DOHH2 (cell line): Measurements from ENCODE around the gene MGAT3.

Source experiments
- EZH2phosphoT487 ChIP-seq: fragments of 200-600 bp; sonication (generic); IDR thresholded peaks from 2 replicates; pipeline ENCODE4 v1.6.1; 2017; ENCODE audit warnings: borderline replicate concordance, mild to moderate bottlenecking, antibody characterized with exemption, low read length, moderate library complexity, mixed read lengths
- TF ChIP-seq, protein P1 (sequence below): fragments of 200-600 bp; sonication (generic); IDR thresholded peaks from one replicate; pipeline ENCODE4 v1.5.1; 2014; ENCODE audit warnings: antibody characterized with exemption, mild to moderate bottlenecking, low read depth, low read length; ENCODE audit not compliant: poor library complexity, severe bottlenecking

DNA sequence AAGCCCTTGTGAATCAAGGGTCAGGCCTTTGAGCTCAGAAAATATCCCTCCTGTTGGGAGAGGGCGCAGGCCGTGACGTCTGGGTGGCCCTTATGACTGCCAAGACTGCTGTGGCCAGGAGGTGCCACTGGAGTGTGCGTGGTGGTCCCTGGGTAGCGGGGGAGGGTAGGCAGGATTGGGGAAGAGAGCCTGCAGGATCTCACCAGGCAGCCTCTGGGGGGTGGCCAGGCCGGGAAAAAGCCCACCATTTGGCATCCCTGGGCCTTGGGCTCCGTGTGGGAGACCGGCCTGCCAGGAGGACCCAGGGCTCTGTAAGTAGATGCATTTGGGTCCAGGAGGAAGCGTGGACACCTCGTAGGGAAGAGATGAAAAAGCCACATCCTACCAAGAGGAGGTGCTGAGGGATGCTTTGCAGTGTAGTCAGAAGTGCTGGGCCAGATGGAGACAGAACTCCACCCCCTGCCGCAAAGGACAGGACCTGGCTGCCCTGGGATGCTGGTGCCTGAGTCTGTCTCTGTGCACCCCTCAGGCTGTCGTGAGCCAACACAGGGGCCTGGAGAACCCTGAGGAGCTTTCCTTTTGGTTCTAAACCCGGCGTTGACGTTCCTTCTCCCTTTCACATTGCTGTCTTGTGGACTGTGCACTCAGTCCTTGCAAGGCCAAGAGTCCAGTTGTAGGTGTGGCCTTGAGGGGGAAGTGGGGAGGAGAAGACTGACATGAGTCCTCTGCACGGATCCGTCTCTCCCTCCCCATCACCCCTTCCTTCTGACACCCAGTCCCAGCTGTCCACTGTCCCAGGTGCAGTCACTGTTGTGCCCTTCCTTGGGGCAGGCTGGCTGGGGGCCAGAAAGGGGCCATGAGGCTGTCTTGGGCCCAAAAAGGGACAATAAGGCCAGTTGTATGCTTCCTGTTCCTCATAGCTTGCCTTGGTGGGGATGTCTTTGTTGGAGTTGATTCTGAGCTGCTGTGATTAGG, 32.6 kb downstream of the MGAT3 start:
- TF ChIP-seq, protein P1, sequence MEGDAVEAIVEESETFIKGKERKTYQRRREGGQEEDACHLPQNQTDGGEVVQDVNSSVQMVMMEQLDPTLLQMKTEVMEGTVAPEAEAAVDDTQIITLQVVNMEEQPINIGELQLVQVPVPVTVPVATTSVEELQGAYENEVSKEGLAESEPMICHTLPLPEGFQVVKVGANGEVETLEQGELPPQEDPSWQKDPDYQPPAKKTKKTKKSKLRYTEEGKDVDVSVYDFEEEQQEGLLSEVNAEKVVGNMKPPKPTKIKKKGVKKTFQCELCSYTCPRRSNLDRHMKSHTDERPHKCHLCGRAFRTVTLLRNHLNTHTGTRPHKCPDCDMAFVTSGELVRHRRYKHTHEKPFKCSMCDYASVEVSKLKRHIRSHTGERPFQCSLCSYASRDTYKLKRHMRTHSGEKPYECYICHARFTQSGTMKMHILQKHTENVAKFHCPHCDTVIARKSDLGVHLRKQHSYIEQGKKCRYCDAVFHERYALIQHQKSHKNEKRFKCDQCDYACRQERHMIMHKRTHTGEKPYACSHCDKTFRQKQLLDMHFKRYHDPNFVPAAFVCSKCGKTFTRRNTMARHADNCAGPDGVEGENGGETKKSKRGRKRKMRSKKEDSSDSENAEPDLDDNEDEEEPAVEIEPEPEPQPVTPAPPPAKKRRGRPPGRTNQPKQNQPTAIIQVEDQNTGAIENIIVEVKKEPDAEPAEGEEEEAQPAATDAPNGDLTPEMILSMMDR: no peak
- TF ChIP-seq EZH2phosphoT487: no peak
